GM23338 (cell line): Measurements from ENCODE around the gene TAOK3. TPM values are rescaled to one million over a fixed set of nuclear protein-coding genes. Genes with fewer than 3 reads are reported as not detected.

ENCODE experiments used
- ATAC-seq: fragments of 200-7000 bp; cut with Tn5 transposase; 3 replicates; pipeline ENCODE4 v1.9.1; 2020
- DNase-seq: peaks from one replicate; pipeline ENCODE4 v3.0.0-alpha.2; 2015; ENCODE audit warnings: low spot score
- H2AFZ ChIP-seq: fragments of 200-600 bp; sonication (generic); 2 replicates; pipeline ENCODE4 v1.8.0; 2016; ENCODE audit warnings: antibody characterized with exemption, mild to moderate bottlenecking, moderate library complexity
- H3F3A ChIP-seq: fragments of 200-600 bp; sonication (generic); replicated peaks from 2 replicates; pipeline ENCODE4 v1.8.0; 2017; ENCODE audit warnings: antibody characterized with exemption, mixed run types, low read depth
- H3K27ac ChIP-seq: fragments of 200-600 bp; sonication (generic); 2 replicates; pipeline ENCODE4 v1.6.1; 2016; ENCODE audit warnings: low read depth
- H3K27me3 ChIP-seq: fragments of 200-600 bp; sonication (generic); 2 replicates; pipeline ENCODE4 v1.8.0; 2016; ENCODE audit warnings: mild to moderate bottlenecking, mixed run types, moderate library complexity; ENCODE audit not compliant: insufficient read depth
- H3K36me3 ChIP-seq: fragments of 200-600 bp; sonication (generic); 2 replicates; pipeline ENCODE4 v1.8.0; 2016; ENCODE audit warnings: mild to moderate bottlenecking; ENCODE audit not compliant: insufficient read depth
- H3K4me1 ChIP-seq: fragments of 200-600 bp; sonication (generic); 2 replicates; pipeline ENCODE4 v1.8.0; 2016; ENCODE audit warnings: mild to moderate bottlenecking, moderate library complexity; ENCODE audit not compliant: insufficient read depth
- H3K4me2 ChIP-seq: fragments of 200-600 bp; sonication (generic); 2 replicates; pipeline ENCODE4 v1.7.1; 2017; ENCODE audit warnings: mixed run types
- H3K4me3 ChIP-seq: fragments of 200-600 bp; sonication (generic); 2 replicates; pipeline ENCODE4 v1.6.1; 2016; ENCODE audit warnings: mixed run types
- H3K79me2 ChIP-seq: fragments of 200-600 bp; sonication (generic); replicated peaks from 2 replicates; pipeline ENCODE4 v1.8.0; 2017; ENCODE audit warnings: mild to moderate bottlenecking; ENCODE audit not compliant: insufficient read depth
- H3K9me2 ChIP-seq: fragments of 200-600 bp; sonication (generic); 2 replicates; pipeline ENCODE4 v1.8.0; 2017; ENCODE audit not compliant: insufficient read depth
- H4K20me1 ChIP-seq: fragments of 200-600 bp; sonication (generic); replicated peaks from 2 replicates; pipeline ENCODE4 v1.8.0; 2017; ENCODE audit warnings: mild to moderate bottlenecking; ENCODE audit not compliant: insufficient read depth
- H3K27ac Mint-ChIP-seq: 2 replicates; pipeline ENCODE4 v1.8.0; 2020; ENCODE audit warnings: inconsistent platforms, mild to moderate bottlenecking, moderate library complexity, mixed read lengths
- H3K27me3 Mint-ChIP-seq: 3 replicates; pipeline ENCODE4 v1.8.0; 2022; ENCODE audit warnings: low read depth, mild to moderate bottlenecking, moderate library complexity, mixed read lengths, inconsistent platforms; ENCODE audit not compliant: insufficient read depth, poor library complexity
- H3K36me3 Mint-ChIP-seq: 3 replicates; pipeline ENCODE4 v1.8.0; 2021; ENCODE audit warnings: low read depth, mild to moderate bottlenecking, inconsistent platforms, moderate library complexity, mixed read lengths
- H3K4me1 Mint-ChIP-seq: 3 replicates; pipeline ENCODE4 v1.8.0; 2020; ENCODE audit warnings: mild to moderate bottlenecking, inconsistent platforms, mixed read lengths
- H3K4me3 Mint-ChIP-seq: 3 replicates; pipeline ENCODE4 v1.8.0; 2021; ENCODE audit warnings: moderate library complexity, mild to moderate bottlenecking, inconsistent platforms, mixed read lengths
- H3K9me3 Mint-ChIP-seq: 3 replicates; pipeline ENCODE4 v1.8.0; 2020; ENCODE audit warnings: moderate library complexity, mild to moderate bottlenecking, inconsistent platforms, mixed read lengths
- CREB1 ChIP-seq: fragments of 250-450 bp; sonication (Bioruptor Pico); IDR thresholded peaks from 2 replicates; pipeline ENCODE4 v1.5.0; 2020; ENCODE audit warnings: low read depth, mild to moderate bottlenecking, moderate library complexity
- EZH2 ChIP-seq: fragments of 200-600 bp; sonication (generic); IDR thresholded peaks from one replicate; pipeline ENCODE4 v1.8.0; 2017; ENCODE audit warnings: antibody characterized with exemption, mild to moderate bottlenecking, low read depth; ENCODE audit not compliant: unreplicated experiment
- JUNB ChIP-seq: IDR thresholded peaks from one replicate; pipeline ENCODE4 v1.6.1; 2016; ENCODE audit warnings: antibody characterized with exemption; ENCODE audit not compliant: unreplicated experiment
- ZNF331 ChIP-seq: fragments of 250-450 bp; sonication (Bioruptor Pico); IDR thresholded peaks from 2 replicates; pipeline ENCODE4 v1.5.0; 2020; ENCODE audit warnings: low read depth, mild to moderate bottlenecking, moderate library complexity
- polyA plus RNA-seq: library from polyadenylated mRNA; unstranded; fragments of >200 nt; fragmentation: Nextera tagmentation; extraction: Ambion mirVana; gene quantifications from 2 replicates; pipeline ENCODE4 v1.2.1, GENCODE V29; 2016
- total RNA-seq: library from RNA; depleted of rRNA; stranded (reverse); fragments of >200 nt; shearing (Covaris generic); gene quantifications from 2 replicates; pipeline ENCODE4 v1.2.3, GENCODE V29; 2014
- TF ChIP-seq, protein P1 (sequence below): fragments of 250-450 bp; sonication (Bioruptor Pico); IDR thresholded peaks from 2 replicates; pipeline ENCODE4 v1.5.0; 2020; ENCODE audit warnings: mild to moderate bottlenecking, moderate library complexity
- TF ChIP-seq, protein P2 (sequence below): IDR thresholded peaks from 2 replicates; pipeline ENCODE4 v1.6.1; 2016; ENCODE audit warnings: antibody characterized with exemption

Gene TAOK3
- total and polyA plus RNA-seq, 2 experiments from 2014 or later = 7.6 to 20.4 TPM

DNA sequence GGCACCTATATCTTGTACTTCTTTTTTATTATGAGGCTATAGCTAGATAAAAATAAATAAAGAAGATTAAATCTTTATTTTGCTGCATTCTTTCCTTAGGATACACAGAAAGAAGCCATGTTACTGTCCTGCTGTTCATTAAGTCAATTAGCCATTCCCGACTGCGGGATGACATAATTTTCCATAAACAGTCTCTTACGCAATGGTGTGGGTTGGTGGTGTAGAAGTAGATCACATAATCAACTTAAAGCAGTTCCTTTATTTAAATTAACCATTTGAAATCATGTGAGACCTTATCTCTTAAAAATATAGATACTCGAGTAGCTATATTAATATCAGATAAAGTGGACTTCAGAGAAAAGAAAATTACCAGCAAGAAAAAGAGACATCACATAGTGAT is 40.2 kb downstream of the TAOK3 start:
- Histone ChIP-seq H3K27me3 (no peaks in the 10 kb centered on the region), H3K79me2 (no peaks in the 10 kb centered on the region), H3K4me1 (no peaks in the 10 kb centered on the region), H3K27ac (no peak overlapping the region), H3K9me2 (no peaks in the 10 kb centered on the region), H4K20me1 (no peaks in the 10 kb centered on the region), H3K4me3 (no peak overlapping the region), H3K36me3 (no peaks in the 10 kb centered on the region), H3K4me2 (no peak overlapping the region), H3F3A (no peaks in the 10 kb centered on the region), H2AFZ (no peak overlapping the region)
- Mint-ChIP-seq H3K9me3 (no peaks in the 10 kb centered on the region), H3K4me3 (no peak overlapping the region), H3K4me1 (peaks cover 4% of the 10 kb centered on the region), H3K27ac (no peak overlapping the region), H3K36me3 (no peaks in the 10 kb centered on the region; the same call in 2 of the 3 replicates), H3K27me3 (peaks cover 2% of the 10 kb centered on the region)
- no peak for DNase-seq
- TF ChIP-seq, protein P1, sequence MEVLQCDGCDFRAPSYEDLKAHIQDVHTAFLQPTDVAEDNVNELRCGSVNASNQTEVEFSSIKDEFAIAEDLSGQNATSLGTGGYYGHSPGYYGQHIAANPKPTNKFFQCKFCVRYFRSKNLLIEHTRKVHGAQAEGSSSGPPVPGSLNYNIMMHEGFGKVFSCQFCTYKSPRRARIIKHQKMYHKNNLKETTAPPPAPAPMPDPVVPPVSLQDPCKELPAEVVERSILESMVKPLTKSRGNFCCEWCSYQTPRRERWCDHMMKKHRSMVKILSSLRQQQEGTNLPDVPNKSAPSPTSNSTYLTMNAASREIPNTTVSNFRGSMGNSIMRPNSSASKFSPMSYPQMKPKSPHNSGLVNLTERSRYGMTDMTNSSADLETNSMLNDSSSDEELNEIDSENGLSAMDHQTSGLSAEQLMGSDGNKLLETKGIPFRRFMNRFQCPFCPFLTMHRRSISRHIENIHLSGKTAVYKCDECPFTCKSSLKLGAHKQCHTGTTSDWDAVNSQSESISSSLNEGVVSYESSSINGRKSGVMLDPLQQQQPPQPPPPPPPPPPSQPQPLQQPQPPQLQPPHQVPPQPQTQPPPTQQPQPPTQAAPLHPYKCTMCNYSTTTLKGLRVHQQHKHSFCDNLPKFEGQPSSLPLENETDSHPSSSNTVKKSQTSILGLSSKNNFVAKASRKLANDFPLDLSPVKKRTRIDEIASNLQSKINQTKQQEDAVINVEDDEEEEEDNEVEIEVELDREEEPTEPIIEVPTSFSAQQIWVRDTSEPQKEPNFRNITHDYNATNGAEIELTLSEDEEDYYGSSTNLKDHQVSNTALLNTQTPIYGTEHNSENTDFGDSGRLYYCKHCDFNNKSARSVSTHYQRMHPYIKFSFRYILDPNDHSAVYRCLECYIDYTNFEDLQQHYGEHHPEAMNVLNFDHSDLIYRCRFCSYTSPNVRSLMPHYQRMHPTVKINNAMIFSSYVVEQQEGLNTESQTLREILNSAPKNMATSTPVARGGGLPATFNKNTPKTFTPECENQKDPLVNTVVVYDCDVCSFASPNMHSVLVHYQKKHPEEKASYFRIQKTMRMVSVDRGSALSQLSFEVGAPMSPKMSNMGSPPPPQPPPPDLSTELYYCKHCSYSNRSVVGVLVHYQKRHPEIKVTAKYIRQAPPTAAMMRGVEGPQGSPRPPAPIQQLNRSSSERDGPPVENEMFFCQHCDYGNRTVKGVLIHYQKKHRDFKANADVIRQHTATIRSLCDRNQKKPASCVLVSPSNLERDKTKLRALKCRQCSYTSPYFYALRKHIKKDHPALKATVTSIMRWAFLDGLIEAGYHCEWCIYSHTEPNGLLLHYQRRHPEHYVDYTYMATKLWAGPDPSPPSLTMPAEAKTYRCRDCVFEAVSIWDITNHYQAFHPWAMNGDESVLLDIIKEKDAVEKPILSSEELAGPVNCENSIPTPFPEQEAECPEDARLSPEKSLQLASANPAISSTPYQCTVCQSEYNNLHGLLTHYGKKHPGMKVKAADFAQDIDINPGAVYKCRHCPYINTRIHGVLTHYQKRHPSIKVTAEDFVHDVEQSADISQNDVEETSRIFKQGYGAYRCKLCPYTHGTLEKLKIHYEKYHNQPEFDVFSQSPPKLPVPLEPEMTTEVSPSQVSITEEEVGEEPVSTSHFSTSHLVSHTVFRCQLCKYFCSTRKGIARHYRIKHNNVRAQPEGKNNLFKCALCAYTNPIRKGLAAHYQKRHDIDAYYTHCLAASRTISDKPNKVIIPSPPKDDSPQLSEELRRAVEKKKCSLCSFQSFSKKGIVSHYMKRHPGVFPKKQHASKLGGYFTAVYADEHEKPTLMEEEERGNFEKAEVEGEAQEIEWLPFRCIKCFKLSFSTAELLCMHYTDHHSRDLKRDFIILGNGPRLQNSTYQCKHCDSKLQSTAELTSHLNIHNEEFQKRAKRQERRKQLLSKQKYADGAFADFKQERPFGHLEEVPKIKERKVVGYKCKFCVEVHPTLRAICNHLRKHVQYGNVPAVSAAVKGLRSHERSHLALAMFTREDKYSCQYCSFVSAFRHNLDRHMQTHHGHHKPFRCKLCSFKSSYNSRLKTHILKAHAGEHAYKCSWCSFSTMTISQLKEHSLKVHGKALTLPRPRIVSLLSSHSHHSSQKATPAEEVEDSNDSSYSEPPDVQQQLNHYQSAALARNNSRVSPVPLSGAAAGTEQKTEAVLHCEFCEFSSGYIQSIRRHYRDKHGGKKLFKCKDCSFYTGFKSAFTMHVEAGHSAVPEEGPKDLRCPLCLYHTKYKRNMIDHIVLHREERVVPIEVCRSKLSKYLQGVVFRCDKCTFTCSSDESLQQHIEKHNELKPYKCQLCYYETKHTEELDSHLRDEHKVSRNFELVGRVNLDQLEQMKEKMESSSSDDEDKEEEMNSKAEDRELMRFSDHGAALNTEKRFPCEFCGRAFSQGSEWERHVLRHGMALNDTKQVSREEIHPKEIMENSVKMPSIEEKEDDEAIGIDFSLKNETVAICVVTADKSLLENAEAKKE (CRISPR knock-in tag) = no peak
- TF ChIP-seq, protein P2, sequence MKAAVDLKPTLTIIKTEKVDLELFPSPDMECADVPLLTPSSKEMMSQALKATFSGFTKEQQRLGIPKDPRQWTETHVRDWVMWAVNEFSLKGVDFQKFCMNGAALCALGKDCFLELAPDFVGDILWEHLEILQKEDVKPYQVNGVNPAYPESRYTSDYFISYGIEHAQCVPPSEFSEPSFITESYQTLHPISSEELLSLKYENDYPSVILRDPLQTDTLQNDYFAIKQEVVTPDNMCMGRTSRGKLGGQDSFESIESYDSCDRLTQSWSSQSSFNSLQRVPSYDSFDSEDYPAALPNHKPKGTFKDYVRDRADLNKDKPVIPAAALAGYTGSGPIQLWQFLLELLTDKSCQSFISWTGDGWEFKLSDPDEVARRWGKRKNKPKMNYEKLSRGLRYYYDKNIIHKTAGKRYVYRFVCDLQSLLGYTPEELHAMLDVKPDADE = no peak
- TF ChIP-seq CREB1 (CRISPR knock-in tag) (no peak), ZNF331 (no peak)
- no peak for ATAC-seq

DNA sequence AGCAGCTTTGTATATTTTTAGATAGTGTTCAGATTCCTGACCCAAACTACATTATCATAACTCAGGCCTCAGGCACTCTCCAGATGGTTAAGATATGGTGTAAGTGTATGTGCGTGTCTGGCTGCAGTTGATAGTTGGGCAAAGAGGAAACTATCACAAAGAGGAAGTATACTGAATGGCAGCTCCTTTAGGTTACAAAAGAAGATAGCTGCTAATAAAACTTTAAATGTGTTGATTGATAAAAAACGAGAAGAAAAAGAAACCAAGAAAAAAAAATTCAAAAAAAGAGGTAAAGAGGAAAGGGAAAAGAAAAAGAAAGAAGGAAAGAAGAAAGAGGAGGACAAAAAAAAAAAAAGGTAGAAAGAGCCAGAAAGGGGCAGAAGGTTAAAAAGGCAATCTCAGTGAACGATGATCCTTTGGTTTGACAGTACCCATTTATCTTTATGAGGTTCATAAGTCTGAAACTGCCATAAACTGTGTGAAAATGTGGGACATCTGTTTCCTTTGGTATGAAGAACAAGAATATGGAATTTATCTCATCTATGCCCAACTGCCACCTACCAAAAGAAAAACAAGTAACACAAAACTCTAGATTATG is 42.2 kb downstream of the TAOK3 start:
- Mint-ChIP-seq H3K4me1 (peaks cover 4% of the 10 kb centered on the region), H3K4me3 (no peak overlapping the region), H3K27me3 (peaks cover 2% of the 10 kb centered on the region), H3K27ac (no peak overlapping the region), H3K9me3 (no peaks in the 10 kb centered on the region), H3K36me3 (no peaks in the 10 kb centered on the region; the same call in 2 of the 3 replicates)
- Histone ChIP-seq H3K27me3 (no peaks in the 10 kb centered on the region), H3K27ac (no peak overlapping the region), H3K79me2 (no peaks in the 10 kb centered on the region), H3K4me1 (no peaks in the 10 kb centered on the region), H3F3A (no peaks in the 10 kb centered on the region), H3K4me3 (no peak overlapping the region), H3K36me3 (no peaks in the 10 kb centered on the region), H3K4me2 (no peak overlapping the region), H2AFZ (no peak overlapping the region), H4K20me1 (no peaks in the 10 kb centered on the region), H3K9me2 (no peaks in the 10 kb centered on the region)
- no peak for TF ChIP-seq ZNF331
- no peak for TF ChIP-seq EZH2
- TF ChIP-seq JUNB = no peak
- DNase-seq (no peak), ATAC-seq (no peak)
